HepG2 (cell line): ENCODE results near the gene DLG5. TPM values are rescaled to one million over a fixed set of nuclear protein-coding genes. Genes with fewer than 3 reads are reported as not detected.

ENCODE experiments used
- AGO1 ChIP-seq: fragments of 200-400 bp; formaldehyde crosslinking; IDR thresholded peaks from 2 replicates; pipeline ENCODE4 v1.6.1; 2017; ENCODE audit warnings: mild to moderate bottlenecking, low read depth, low read length, moderate library complexity; ENCODE audit not compliant: poor library complexity, severe bottlenecking
- CEBPG ChIP-seq: IDR thresholded peaks from 2 replicates; pipeline ENCODE4 v1.6.1; 2016
- FOXP1 ChIP-seq, 2 experiments: fragments of 450-650 bp in 1 of 2; IDR thresholded peaks; 2 replicates each; pipeline ENCODE4 v1.6.1; 2017 to 2018; ENCODE audit warnings: antibody characterized with exemption in 1 of 2
- KLF12 ChIP-seq: sonication (generic); formaldehyde crosslinking; IDR thresholded peaks from 2 replicates; pipeline ENCODE4 v1.4.0; 2020; ENCODE audit warnings: missing genetic modification reagents, borderline replicate concordance
- NCOA2 ChIP-seq: sonication (generic); formaldehyde crosslinking; IDR thresholded peaks from 2 replicates; pipeline ENCODE4 v1.8.0; 2022; ENCODE audit warnings: inconsistent platforms
- NFE2L2 ChIP-seq: fragments of 150-350 bp; IDR thresholded peaks from 2 replicates; pipeline ENCODE4 v1.6.1; 2014; ENCODE audit warnings: low read length
- PHF21A ChIP-seq: sonication (generic); formaldehyde crosslinking; IDR thresholded peaks from 2 replicates; pipeline ENCODE4 v1.5.0; 2020; ENCODE audit warnings: mild to moderate bottlenecking, missing genetic modification reagents
- TBX2 ChIP-seq: sonication (generic); formaldehyde crosslinking; IDR thresholded peaks from 2 replicates; pipeline ENCODE4 v1.5.0; 2020; ENCODE audit warnings: missing genetic modification reagents, mild to moderate bottlenecking, borderline replicate concordance
- TEAD3 ChIP-seq: optimal IDR thresholded peaks from 2 replicates; pipeline ENCODE3; 2016; ENCODE audit warnings: borderline replicate concordance
- YEATS2 ChIP-seq: sonication (generic); formaldehyde crosslinking; IDR thresholded peaks from 2 replicates; pipeline ENCODE4 v1.4.0; 2020; ENCODE audit warnings: missing genetic modification reagents, borderline replicate concordance
- ZNF652 ChIP-seq: IDR thresholded peaks from 2 replicates; pipeline ENCODE4 v1.6.1; 2016; ENCODE audit warnings: low read depth, borderline replicate concordance
- ZNF883 ChIP-seq: sonication (generic); formaldehyde crosslinking; IDR thresholded peaks from 2 replicates; pipeline ENCODE4 v1.5.1; 2020; ENCODE audit warnings: mild to moderate bottlenecking, missing genetic modification reagents; ENCODE audit errors: not compliant biosample characterization
- polyA plus RNA-seq, 8 experiments: library from polyadenylated mRNA; depleted of rRNA in 3 of 8; stranded (reverse) in 7 of 8; unstranded in 1 of 8; fragments of >200 nt; fragmentation: Illumina TruSeq in 4 of 8; extraction: Trizol in 4 of 8; gene quantifications; 2 replicates each; pipeline versions ENCODE4 v1.2.1 to v1.2.3, GENCODE V29; 2011 to 2016; ENCODE audit warnings: low read depth in 4 of 8, missing spikeins in 1 of 8, mixed read lengths in 1 of 8; ENCODE audit not compliant: insufficient read depth in 1 of 8
- total RNA-seq, 5 experiments: library from RNA; depleted of rRNA; stranded (reverse); fragments of >200 nt; fragmentation: Illumina TruSeq; extraction: Trizol; gene quantifications; 2 replicates each; pipeline ENCODE4 v1.2.3, GENCODE V29; 2016; ENCODE audit warnings: low read depth in 1 of 5
- TF ChIP-seq, protein P1 (sequence below): sonication (generic); formaldehyde crosslinking; IDR thresholded peaks from 2 replicates; pipeline ENCODE4 v1.4.0; 2020; ENCODE audit warnings: missing genetic modification reagents
- TF ChIP-seq, protein P2 (sequence below): sonication (generic); formaldehyde crosslinking; IDR thresholded peaks from 2 replicates; pipeline ENCODE4 v1.4.0; 2020; ENCODE audit warnings: missing genetic modification reagents, mild to moderate bottlenecking, borderline replicate concordance
- TF ChIP-seq, protein P3 (sequence below): sonication (generic); formaldehyde crosslinking; IDR thresholded peaks from 2 replicates; pipeline ENCODE4 v1.8.1; 2023; ENCODE audit warnings: mild to moderate bottlenecking, moderate library complexity, missing genetic modification reagents

DLG5 gene
- total and polyA plus RNA-seq, 2 of the 13 experiments (the other 11 are each of a cell fraction or from before 2014, with no cell fraction given): 15.5 to 18.2 TPM

- TF ChIP-seq AGO1: no peak
- TF ChIP-seq TEAD3: no peak
- TF ChIP-seq, protein P1, sequence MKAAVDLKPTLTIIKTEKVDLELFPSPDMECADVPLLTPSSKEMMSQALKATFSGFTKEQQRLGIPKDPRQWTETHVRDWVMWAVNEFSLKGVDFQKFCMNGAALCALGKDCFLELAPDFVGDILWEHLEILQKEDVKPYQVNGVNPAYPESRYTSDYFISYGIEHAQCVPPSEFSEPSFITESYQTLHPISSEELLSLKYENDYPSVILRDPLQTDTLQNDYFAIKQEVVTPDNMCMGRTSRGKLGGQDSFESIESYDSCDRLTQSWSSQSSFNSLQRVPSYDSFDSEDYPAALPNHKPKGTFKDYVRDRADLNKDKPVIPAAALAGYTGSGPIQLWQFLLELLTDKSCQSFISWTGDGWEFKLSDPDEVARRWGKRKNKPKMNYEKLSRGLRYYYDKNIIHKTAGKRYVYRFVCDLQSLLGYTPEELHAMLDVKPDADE: no peak
- TF ChIP-seq, protein P2, sequence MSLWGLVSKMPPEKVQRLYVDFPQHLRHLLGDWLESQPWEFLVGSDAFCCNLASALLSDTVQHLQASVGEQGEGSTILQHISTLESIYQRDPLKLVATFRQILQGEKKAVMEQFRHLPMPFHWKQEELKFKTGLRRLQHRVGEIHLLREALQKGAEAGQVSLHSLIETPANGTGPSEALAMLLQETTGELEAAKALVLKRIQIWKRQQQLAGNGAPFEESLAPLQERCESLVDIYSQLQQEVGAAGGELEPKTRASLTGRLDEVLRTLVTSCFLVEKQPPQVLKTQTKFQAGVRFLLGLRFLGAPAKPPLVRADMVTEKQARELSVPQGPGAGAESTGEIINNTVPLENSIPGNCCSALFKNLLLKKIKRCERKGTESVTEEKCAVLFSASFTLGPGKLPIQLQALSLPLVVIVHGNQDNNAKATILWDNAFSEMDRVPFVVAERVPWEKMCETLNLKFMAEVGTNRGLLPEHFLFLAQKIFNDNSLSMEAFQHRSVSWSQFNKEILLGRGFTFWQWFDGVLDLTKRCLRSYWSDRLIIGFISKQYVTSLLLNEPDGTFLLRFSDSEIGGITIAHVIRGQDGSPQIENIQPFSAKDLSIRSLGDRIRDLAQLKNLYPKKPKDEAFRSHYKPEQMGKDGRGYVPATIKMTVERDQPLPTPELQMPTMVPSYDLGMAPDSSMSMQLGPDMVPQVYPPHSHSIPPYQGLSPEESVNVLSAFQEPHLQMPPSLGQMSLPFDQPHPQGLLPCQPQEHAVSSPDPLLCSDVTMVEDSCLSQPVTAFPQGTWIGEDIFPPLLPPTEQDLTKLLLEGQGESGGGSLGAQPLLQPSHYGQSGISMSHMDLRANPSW (CRISPR knock-in tag): no peak
- TF ChIP-seq KLF12 (CRISPR knock-in tag): no peak
- peak; percentile 43; the same call in 1 of the 2 replicates for TF ChIP-seq TBX2 (CRISPR knock-in tag)
- no peak for TF ChIP-seq PHF21A (CRISPR knock-in tag)
- peak; percentile 27 for TF ChIP-seq NCOA2 (CRISPR knock-in tag)
- no peak for TF ChIP-seq YEATS2 (CRISPR knock-in tag)
- TF ChIP-seq NFE2L2: no peak
- peak; percentile 83 for TF ChIP-seq ZNF652 (CRISPR knock-in tag)
- no peak for TF ChIP-seq ZNF883 (CRISPR knock-in tag)
- no peak for TF ChIP-seq CEBPG (CRISPR knock-in tag)
- TF ChIP-seq FOXP1 (IDR thresholded peaks at IDR 0.05): no peak
- TF ChIP-seq FOXP1 (CRISPR knock-in tag; IDR thresholded peaks at IDR 0.05): no peak
- TF ChIP-seq, protein P3, sequence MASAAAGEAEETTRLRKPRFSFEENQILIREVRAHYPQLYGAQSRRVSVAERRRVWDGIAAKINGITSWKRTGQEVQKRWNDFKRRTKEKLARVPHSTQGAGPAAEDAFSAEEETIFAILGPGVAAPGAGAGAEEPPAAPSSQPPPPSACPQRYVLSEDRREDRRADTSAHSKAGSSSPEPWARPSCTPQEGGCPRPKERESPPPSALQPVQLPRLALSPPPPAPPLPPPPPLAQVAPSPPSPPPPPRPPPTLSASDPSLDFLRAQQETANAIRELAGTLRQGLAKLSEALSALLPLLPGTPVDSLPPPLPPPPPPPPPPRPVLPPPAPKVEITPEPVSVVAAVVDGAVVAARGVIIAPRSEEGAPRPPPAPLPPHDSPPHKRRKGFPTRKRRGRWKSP: no peak
These were observed 48.6 kb upstream of the DLG5 start (continued) for GRCh38 chr10:77975086-77975666.
